ENCODE results near the gene SLC7A11.

SLC7A11 gene

DNA sequence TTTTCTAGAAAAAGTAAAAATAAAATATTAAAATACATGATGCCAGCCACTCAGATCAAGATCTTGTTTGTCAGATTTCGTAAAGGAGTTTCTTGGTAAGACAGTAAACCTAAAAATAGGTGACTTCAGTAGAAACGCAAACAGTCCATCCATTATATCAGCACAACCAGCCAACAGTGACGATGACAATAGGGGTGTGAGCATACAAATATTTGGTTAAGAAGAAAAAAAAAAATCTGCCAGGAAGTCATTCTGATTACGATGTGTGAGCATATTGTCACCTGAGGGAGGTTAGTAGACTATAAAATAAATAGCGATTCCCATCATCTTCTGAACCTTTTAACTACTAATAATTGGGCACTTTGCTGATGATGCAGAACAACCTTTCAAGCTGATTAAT, 37.6 kb downstream of the SLC7A11 start:
- no peak for FAIRE-seq

DNA sequence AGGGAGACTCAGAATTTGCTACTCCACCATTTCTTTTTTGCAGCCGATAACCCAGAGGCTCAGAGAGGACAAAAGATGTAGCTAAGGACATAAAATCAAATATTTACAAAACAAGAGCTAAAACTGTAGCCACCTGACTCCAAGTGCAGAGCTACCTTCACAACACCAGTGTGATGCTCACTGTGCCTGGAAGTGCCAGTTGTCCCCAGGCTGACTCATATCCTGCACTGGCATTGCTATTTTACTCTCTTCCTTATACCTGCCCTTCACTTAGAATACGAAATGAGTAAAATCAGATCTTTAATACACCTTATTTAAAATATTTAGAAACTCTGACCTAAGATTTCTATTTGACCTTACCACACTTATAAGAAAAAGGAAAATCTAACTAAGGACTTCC, 39.5 kb downstream of the SLC7A11 start:
- FAIRE-seq = no peak

DNA sequence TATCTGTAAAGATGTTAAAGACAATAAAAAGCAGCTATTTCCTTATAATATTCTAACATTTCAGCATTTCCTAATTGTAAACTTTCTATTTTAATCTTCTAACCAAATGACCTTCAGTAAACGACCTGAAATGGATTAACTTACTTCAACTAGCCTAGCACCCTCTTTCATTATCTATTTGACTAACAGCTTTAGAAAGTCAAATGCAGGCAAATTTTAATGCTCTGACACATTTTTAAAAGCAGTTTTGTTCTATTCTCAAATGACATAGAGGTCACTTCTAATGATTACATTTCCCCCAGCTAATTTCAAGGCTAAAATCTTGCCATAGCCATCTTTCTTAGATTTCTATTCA, 41.9 kb downstream of the SLC7A11 start:
- FAIRE-seq = no peak

DNA sequence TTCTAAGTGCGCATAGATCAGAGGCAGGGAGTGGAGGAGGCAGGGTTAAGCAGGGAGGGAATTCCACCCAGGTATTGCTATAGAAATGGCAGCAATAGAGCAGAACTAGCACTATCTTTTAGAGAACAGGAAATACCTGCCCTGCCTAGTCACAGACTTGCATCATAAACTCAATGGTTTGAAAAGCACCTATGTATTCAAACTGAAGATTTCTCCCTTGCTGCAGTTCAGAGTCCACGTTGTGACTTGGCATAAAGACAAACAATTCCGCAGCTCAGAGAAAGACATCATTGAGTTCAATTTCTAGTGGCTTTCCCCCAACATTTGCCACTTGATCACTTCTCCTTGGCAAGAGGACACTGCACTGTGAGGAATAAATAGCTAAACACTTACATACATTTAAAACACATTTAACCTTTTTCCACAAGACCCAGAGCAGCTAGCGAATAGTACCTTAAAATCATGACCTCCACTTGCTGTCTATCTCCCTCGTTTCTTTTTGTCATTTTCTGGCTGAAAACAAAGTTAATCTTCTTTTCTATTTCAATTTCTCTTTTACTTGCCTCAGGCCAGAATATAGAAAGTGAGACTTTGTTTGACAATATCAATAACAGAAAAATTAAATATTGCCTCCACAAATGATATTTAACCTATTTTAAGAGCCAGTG, 42.4 kb downstream of the SLC7A11 start:
- no peak for FAIRE-seq

DNA sequence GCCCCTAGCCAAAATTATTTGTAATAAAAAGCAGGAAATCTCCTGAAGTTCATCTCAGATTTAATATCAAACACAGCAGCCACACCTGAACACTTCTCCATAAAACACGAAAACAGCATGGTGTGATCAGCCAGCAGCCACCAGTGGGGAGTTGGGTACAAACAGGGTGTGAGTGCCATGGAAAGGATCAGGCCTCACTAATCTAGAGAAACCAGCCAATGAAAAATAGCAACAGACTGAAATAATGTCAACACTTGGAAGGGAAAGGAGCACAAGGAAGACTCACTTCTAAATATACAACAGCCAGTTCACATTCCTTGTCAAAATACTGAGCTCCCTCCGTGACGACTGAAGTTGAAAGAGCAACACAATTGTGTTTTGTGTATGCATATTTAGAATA, 46.0 kb downstream of the SLC7A11 start:
- no peak for FAIRE-seq

DNA sequence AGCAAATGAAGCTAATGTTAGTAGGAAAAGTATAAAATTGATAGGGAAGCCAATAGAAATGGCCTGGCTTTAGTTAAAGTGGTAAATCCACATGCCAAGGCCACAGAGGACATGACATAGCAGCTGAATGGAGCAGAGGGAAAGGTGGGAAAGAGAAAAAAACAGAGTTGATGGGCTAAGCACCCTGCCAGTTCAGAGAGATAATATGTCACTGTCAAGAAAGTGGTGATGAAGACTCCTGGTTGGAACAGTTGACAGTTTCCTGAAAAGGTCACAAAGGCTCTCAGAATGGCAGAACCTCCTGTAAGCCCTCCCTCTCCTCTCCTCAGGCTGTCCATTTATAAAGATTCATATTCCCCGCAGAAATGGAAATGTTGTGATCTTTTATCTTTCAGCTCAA, 48.2 kb downstream of the SLC7A11 start:
- no peak for FAIRE-seq

DNA sequence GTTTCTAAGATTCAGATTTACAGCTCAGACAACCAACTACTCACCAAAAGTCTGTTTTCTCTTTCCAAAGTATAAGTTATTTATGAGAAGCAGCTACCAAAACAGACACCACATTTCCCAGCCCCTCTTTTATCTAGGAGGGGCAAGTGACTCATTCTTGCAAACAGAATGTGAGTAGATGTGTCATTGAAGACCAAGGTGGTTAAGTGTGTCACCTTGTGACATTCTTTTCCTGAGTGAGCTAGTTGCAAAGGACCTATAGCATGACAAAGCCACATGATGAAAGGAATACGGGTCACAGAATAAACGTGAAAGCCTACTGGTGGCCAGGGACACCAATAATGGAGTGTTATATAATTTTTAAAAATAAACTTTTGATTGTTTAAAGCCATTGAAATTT, 50.0 kb downstream of the SLC7A11 start:
- FAIRE-seq = no peak

DNA sequence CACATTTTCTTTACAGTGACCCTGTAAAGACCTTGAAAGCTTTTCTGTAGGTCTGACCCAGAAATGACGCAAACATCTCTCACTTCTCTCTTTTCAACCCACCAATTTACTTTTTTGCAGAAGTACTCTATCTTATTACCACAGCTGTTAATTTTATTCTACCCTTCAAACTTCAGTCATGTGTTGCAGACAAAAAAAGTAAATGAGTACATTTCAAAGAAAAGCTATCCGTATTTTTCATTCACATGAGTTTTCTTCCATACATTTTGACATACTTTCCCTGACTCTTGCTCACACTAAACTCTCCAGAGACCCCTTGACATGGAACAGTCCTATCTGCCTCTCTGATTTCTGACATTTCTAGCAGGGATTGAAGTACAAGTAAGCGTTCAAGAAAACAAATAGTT, 51.7 kb downstream of the SLC7A11 start:
- no peak for FAIRE-seq

DNA sequence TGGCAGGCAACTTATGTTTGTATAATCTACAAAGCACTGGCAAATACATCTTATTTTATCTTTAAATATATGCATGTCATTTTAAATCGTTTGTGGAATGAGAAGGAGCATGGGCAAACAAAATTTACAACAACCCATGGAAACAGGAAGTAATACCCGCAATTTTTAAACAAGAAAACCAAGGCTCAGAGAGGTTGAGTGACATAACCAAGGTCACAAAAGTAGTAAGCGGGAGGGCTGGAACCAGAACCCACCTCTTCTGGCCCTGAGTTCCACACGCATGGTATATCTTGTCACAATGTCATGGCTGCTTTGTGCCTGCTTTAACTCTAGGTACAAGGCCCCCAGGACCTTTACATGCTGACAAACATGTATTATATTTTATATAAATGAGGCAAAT, 52.9 kb downstream of the SLC7A11 start:
- no peak for FAIRE-seq

DNA sequence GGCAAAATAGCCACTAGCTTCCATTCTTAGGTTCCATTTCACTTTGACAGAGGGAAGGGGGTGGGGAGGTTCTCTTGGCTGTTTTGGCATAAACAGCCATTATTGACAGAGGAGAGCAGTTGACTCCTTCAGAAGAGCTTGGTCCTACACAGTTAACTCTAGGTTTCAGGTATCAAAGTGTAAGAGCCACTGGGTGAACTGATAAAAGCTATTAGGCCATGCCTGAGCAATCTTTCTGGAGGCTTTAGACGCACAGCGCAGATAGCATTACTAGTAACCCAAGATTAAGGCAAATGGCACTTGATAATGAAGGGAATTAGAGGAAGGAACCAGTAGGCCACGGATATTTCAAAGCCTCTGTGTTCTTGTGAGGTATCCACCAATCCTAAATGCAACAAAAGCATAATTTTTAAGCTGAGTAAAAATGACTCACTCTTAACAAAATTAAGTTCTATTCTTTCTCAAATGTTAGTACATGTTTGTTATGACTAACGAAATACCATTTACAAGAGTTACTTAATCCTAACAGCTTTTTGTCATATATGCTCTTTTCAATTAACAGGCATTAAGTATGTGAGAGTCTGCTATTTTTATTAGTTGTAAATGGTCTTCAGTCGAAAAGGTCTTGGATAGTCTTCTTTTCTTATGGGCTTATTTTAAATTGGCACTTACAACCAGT, 53.6 kb downstream of the SLC7A11 start:
- no peak for FAIRE-seq

DNA sequence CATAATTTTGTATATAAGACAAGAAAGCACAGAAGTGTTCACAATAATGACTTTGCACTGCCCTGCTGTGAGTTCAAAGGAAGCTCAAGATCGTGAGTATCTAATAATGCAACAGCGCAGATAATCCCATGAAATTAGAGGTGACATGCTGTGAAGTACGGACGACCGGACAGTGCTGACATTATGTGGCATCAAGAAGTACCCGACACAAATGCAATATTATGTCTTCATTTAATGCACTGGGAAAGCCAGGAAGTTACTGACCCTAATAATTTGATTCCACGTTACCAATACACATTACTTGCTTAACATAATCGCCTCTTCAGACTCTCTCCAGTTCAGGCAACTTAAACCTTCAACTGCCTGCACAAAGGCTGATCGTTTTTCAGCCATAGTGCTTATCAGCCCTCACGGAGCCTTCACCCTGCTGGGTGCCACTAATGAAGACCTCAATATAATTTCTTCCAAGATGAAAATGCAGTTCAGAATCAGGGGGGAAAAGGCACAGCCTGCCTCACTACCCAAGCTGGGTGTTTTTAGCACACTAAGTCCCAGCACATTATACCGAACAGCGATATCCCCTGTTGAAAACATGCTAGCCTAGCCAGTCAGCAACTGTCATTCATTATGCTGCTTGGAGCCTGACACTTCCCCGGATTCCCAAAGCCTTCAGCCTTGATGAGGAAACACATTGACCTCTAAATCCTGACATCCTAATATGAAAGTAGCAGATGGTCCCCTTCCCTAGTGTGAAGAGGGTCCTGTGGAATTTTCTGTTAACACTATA, 56.1 kb downstream of the SLC7A11 start:
- no peak for FAIRE-seq

DNA sequence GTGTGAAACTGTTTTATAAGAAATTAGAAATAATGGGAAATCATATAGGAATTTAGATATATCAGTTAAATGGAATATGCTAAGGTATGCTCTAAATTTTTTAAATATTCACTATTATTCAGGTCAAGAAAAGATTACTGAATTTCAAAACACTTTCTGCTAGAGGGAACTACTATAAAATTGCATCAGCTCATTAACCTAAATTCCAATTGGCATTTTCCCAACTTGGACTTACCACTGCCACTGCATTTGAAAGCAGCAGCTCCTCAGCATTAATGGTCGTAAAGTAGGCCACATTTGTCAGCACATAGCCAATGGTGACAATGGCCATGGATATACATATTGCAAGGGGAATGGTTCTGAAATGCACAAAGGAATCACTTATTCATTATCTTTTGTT, 57.3 kb downstream of the SLC7A11 start:
- no peak for FAIRE-seq

DNA sequence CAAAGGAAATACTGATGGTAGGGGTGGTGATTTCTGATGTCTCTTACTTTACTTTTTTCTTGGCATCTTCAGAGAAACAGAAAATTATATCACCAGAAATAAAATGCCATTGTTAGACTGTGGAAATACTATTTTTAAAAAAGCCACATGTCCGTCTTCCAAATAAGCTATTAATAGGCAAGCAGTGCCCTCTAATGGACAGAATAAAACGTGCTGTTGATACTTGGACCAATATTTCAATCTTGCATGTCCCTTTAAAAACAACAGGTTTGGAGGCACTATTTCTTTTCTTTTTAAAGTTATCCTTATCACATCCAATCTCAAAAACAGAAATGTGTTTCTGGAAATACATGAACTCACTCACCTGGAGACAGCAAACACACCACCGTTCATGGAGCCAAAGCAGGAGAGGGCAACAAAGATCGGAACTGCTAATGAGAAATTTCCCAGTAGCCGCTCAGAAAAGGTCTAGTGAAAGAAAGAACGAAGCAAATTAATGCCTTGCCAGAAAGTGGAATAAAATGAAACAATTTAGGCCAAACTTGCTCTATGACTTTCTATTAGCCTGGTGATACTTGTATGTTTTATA, 59.2 kb downstream of the SLC7A11 start:
- peak; percentile 87 for FAIRE-seq

DNA sequence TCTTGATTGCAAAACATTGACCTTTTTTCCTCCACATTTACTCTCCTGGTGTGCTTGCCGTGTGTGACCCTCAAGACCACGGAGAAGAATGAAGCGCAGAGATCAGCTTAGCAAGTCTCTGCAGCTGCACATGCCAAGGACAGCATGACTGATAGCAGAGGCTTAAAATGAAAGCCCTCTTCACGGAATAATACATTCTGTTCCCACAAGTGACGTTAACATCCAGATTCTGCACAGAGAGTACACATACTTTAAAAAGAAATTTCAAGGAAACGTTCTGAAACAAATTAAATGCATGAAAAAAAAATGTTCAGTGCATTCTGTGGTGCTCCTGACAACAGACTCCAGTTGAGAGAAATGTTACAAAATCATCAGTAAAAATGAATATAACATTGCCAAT, 60.9 kb downstream of the SLC7A11 start:
- FAIRE-seq = no peak

DNA sequence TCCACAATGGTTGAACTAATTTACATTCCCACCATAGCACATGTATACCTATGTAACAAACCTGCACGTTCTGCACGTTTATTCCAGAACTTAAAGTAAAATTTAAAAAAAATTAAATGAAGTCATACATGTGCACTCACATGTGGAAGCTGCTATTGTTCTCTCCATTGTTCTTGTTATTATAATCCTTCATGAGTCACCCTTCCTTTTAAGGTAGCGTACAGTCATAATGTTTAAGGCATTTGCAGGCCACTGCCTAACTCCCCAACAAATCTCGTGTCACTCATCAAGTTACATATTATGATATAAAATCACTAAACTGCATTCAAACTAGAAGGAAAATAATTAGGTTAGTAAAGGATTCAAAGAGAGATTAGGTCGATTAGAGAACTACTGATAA, 63.6 kb downstream of the SLC7A11 start:
- no peak for FAIRE-seq

DNA sequence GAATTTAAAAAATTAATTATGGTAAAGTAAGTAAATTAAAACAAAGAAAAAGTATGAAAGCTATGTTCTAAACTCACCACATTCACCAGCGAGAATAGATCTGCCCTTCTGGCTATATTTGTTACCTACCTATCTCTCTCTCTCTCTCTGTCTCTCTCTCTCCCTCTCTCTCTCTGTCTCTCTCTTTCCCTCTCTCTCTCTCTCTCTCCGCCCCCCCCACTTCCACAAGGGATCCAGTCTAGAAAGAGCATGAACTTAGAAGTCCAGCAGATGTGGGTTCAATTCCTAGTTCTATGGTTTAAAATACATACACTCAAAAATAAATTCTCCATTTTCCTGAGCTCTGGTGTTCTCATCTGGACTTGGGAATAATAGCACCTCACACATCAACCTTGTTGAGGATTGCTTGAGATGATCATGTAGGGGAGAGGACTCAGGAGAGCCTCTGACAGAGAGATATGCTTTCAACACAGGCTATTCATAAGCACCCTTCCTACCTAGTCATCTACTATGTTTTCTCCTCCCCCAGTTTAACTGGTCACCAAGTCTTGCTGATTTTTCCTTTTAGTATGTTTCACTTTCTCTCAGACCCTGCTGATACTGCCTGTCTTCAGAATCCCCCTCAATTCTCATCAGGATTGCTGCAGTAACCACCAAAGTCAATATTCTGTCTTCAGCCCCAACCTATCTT, 64.7 kb downstream of the SLC7A11 start:
- no peak for FAIRE-seq

DNA sequence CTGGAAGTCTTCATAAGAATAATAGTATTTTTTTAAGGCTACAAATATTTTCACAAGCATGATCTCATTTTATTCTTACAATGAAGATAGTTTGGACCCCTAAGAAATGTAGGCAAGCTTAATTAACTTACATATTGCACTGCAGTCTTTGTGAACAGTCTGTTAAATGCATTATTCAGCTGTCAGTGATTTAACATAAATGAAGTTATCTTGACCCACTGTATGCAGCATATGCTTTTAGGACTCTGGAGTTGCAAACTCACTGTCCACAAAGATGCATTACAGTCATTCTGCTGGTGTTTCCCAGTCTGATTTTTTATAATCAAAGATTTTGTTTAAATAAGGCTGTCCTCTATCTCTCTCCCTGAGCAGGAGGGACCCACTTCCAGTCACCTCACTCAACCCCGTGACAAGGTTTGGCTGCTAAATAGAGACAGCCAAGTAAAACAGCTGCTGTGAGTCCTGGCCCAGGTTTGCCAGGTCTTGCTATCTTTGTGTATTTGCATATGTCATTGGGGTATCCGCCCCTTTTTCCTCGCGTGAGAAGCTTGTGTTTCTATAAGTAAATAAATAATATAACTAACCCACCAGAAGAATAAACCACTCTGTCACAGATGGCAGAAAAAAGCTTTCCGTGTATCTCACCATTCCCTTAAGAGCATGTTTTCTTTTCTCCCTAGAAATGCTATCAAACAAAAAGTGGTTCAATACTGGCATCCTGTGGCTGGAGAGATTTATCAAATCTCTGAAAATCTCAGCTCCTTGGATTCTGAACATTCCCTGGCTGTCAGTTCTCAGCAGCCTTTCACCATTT, 67.0 kb downstream of the SLC7A11 start:
- no peak for FAIRE-seq

DNA sequence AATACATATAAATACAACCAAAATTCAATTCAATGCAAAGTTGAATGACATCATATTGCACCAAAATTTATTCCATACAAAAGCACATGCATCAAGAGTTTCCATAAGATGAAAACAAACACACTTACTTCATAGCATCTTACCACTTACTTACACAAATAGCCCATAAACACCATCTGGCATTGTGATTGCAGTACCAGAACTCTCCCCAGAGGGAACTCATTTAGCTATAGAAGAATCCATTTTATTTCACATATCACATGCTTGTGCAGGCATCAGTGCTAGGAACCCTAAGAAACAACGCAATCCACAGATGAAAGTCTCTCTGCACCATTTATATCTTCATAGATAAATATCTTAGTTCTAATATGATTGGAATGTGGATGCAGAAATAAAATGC, 77.9 kb downstream of the SLC7A11 start:
- FAIRE-seq = no peak

DNA sequence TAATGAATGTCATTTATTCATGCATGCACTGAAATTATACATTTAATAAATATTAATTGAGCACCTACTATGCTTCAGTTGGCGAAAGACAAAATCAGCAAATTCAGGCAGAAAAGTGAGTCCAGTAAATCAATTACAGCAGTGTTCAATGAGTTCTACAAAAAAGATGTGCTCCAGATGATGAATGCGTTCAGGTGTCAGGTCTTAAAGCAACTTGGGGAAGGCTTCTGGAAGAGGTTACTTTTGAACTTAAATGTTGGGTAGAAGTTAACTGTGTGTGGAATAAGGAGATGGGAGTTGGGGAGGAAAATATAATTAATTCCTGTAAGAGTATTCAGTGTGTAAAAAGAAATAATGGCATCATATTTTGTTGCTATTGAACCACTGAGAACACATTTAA, 79.0 kb downstream of the SLC7A11 start:
- no peak for FAIRE-seq

DNA sequence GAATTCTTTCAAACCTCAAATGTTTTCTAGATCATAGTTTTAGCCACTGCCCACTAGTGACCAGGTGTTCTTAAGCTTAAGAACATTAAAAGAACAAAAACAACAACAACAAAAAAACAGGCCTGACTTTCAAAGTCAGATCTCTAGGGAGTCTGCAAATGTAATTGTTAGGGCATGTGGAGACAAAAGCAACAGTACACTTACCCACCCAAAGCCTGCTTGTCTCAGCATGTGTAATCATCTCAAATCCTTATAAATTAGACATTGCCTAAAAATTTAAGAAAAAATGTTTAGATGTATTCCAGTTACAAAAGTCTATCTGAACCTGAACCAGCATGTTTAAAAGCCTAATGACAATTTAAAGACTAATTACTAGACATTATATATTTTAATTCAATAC, 79.9 kb downstream of the SLC7A11 start:
- no peak for FAIRE-seq

DNA sequence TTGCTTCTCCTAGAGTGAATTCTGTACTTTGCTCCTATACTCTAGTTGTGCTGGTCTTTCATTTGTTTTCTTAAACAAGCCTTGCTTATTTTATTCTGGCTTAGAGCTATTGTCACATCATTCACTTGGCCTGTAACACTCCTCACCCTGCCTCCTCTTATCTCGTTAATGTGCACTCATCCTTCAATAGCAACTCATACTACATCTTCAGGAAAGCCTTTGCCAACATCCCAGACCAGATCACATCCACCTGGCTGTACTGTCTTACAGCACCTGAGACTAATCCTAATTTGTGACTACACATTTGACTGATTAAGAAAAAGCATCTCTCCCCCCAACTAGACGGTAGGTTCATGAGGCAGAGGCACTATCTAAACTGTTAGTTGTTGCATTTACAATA, 80.8 kb downstream of the SLC7A11 start:
- no peak for FAIRE-seq

DNA sequence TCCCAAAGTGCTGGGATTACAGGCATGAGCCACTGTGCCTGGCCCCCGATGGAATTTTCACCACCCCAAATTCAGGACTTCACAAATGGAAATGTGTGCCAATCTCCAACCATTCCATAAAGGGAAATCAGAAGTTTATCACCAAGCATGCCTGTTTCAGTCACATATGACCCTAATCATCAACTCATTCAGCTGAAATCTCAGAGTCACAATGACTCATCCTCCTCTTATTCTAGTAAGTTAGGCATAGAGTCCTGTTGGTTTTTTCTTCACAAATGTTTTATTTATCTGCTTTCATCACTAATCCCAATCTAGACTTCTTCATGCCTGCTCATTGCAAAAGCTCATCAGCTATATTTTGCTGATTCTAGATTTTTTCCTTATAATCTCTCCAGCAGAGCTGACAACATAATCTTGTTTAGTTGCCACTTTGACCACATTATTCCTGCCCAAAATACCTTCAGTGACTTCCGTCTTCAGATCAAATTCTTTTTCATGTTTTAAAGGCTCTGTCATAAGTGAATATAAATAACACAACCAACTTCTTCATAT, 83.3 kb downstream of the SLC7A11 start:
- no peak for FAIRE-seq

Data from TTC549 (cell line).